IPS-NIHi7 (cell line): ENCODE results near the gene RPS27L.

Experiments
- DNase-seq: peaks from one replicate; pipeline ENCODE4 v3.0.0; 2012; ENCODE audit warnings: mixed read lengths; ENCODE audit errors: extremely low spot score

Gene RPS27L

GRCh38 chr15:63157118-63157843 lies at the start of gene RPS27L:
RPS27L (minus strand) TSS chr15:63157477; CDS start chr15:63157405, 72 bp downstream.
- DNase-seq = peak; percentile 95

GRCh38 chr15:63206079-63206478 lies 48.8 kb upstream of the RPS27L start:
- no peak for DNase-seq

- DNase-seq = no peak
These were observed 46.3 kb upstream of the RPS27L start for GRCh38 chr15:63203451-63204090.

GRCh38 chr15:63202861-63203260 lies 45.6 kb upstream of the RPS27L start:
- DNase-seq = no peak

- no peak for DNase-seq
These were observed 43.4 kb upstream of the RPS27L start for GRCh38 chr15:63200464-63201249.

GRCh38 chr15:63198371-63199250 lies 41.3 kb upstream of the RPS27L start:
- DNase-seq = no peak

- DNase-seq = no peak
These were observed 40.3 kb upstream of the RPS27L start for GRCh38 chr15:63197626-63198025.

GRCh38 chr15:63196842-63197241 lies 39.6 kb upstream of the RPS27L start:
- no peak for DNase-seq

- no peak for DNase-seq
These were observed 38.3 kb upstream of the RPS27L start for GRCh38 chr15:63195569-63196015.

- no peak for DNase-seq
These were observed 37.7 kb upstream of the RPS27L start for GRCh38 chr15:63194880-63195568.

- no peak for DNase-seq
These were observed 37.0 kb upstream of the RPS27L start for GRCh38 chr15:63194302-63194701.

GRCh38 chr15:63192619-63193206 lies 35.4 kb upstream of the RPS27L start:
- DNase-seq = no peak

GRCh38 chr15:63191895-63192618 lies 34.8 kb upstream of the RPS27L start:
- DNase-seq = no peak

GRCh38 chr15:63190769-63191649 lies 33.7 kb upstream of the RPS27L start:
- no peak for DNase-seq

- no peak for DNase-seq
These were observed 32.9 kb upstream of the RPS27L start for GRCh38 chr15:63189941-63190768.

- peak; percentile 97 for DNase-seq
These were observed 31.9 kb upstream of the RPS27L start, which contains the start of gene RAB8B for GRCh38 chr15:63188926-63189871. RAB8B (plus strand) TSS chr15:63189606; CDS start chr15:63189625, 19 bp downstream.
